CD4-positive, alpha-beta T cell (primary cell): ENCODE measurements around the gene AUTS2. TPM values are rescaled to one million over a fixed set of nuclear protein-coding genes. Genes with fewer than 3 reads are reported as not detected.

Experiments
- ATAC-seq: fragments of 200-7000 bp; cut with Tn5 transposase; one replicate; pipeline ENCODE4 v1.10.0; 2022; ENCODE audit warnings: mild to moderate bottlenecking; ENCODE audit not compliant: poor library complexity
- CTCF ChIA-PET: fragments of 350-600 bp; sonication (Branson Sonifier 250); formaldehyde crosslinking; loops from one replicate; lab custom pipeline; 2021; ENCODE audit warnings: antibody characterized with exemption, inconsistent platforms; lab: Charles Lee
- POLR2A ChIA-PET: fragments of 350-600 bp; sonication (Branson Sonifier 250); formaldehyde crosslinking; loops from one replicate; lab custom pipeline; 2021; ENCODE audit warnings: antibody characterized with exemption, inconsistent platforms; lab: Charles Lee
- DNase-seq, 14 experiments: peaks; one replicate each; pipeline ENCODE4 v3.0.0-alpha.2; 2013 to 2020; ENCODE audit warnings: mixed read lengths in 2 of 14
- H3K27ac ChIP-seq, 2 donors: one replicate each; pipeline versions ENCODE4 v1.5.1 to v1.7.0; 2013; ENCODE audit warnings: low read length in 2 of 2, low read depth in 1 of 2, mild to moderate bottlenecking in 1 of 2
- H3K27me3 ChIP-seq, 2 experiments: 1 replicate in 1 of 2; 2 replicates in 1 of 2; pipeline versions ENCODE4 v1.6.1 to v1.7.0; 2013; ENCODE audit warnings: low read length in 2 of 2, control low read depth in 1 of 2, mild to moderate bottlenecking in 1 of 2, moderate library complexity in 1 of 2; ENCODE audit not compliant: insufficient read depth in 2 of 2, control insufficient read depth in 1 of 2
- H3K36me3 ChIP-seq: one replicate; pipeline ENCODE4 v1.6.1; 2013; ENCODE audit warnings: low read length, control low read depth; ENCODE audit not compliant: insufficient read depth
- H3K4me1 ChIP-seq: one replicate; pipeline ENCODE4 v1.6.1; 2013; ENCODE audit warnings: low read length, control low read depth; ENCODE audit not compliant: insufficient read depth
- H3K4me3 ChIP-seq: one replicate; pipeline ENCODE4 v1.5.1; 2013; ENCODE audit warnings: mild to moderate bottlenecking, low read length, moderate library complexity
- H3K9me3 ChIP-seq, 2 experiments: 1 replicate in 1 of 2; 2 replicates in 1 of 2; pipeline versions ENCODE4 v1.6.1 to v1.7.0; 2013; ENCODE audit warnings: low read length in 2 of 2, mild to moderate bottlenecking in 2 of 2, control low read depth in 1 of 2, moderate library complexity in 1 of 2; ENCODE audit not compliant: control insufficient read depth in 1 of 2, insufficient read depth in 1 of 2
- H3K27ac Mint-ChIP-seq: one replicate; pipeline ENCODE4 v1.8.0; 2020; ENCODE audit warnings: mixed read lengths
- H3K27me3 Mint-ChIP-seq: one replicate; pipeline ENCODE4 v1.8.0; 2021; ENCODE audit warnings: mixed read lengths
- H3K36me3 Mint-ChIP-seq: one replicate; pipeline ENCODE4 v1.8.0; 2021; ENCODE audit warnings: low read depth, mixed read lengths
- H3K4me1 Mint-ChIP-seq: one replicate; pipeline ENCODE4 v1.8.0; 2021; ENCODE audit warnings: low read depth, mixed read lengths
- H3K4me3 Mint-ChIP-seq: one replicate; pipeline ENCODE4 v1.8.0; 2020; ENCODE audit warnings: mild to moderate bottlenecking, mixed read lengths
- H3K9me3 Mint-ChIP-seq: one replicate; pipeline ENCODE4 v1.8.0; 2020; ENCODE audit warnings: mixed read lengths
- CTCF ChIP-seq: fragments of 200-600 bp; IDR thresholded peaks from one replicate; pipeline ENCODE4 v1.8.0; 2022; ENCODE audit warnings: antibody characterized with exemption, mild to moderate bottlenecking
- intact Hi-C, 2 experiments: fragments of 100-400 bp; cut with DNase I in 1 of 2; cut with micrococcal nuclease in 1 of 2; formaldehyde crosslinking; loops; one replicate each; pipeline versions ENCODE4 v1.15.1 to v1.9.0; 2023 to 2025; cut with DNase I, micrococcal nuclease
- total RNA-seq, 174 experiments: library from RNA in 2 of 174; stranded (reverse) in 2 of 174; gene quantifications; one replicate each; pipeline ENCODE4 v1.2.3 and lab custom pipeline; 2021 to 2026

The AUTS2 gene
- total RNA-seq, 2 experiments from 2014 or later, result 43.6 to 47.6 TPM

- Mint-ChIP-seq H3K4me1 (no peaks in the 10 kb centered on the region), H3K27me3 (no peaks in the 10 kb centered on the region), H3K9me3 (no peaks in the 10 kb centered on the region), H3K36me3 (no peaks in the 10 kb centered on the region), H3K27ac (no peak overlapping the region), H3K4me3 (no peak overlapping the region)
- ChIA-PET POLR2A (no interaction called here), CTCF (no interaction called here)
- no peaks in the 10 kb centered on the region for H3K36me3 ChIP-seq
- no peak for TF ChIP-seq CTCF
- no peaks in the 10 kb centered on the region for H3K9me3 ChIP-seq
- H3K27ac ChIP-seq, result no peak overlapping the region
- no peaks in the 10 kb centered on the region for H3K27me3 ChIP-seq
- intact Hi-C loops, result no loop called here
- ATAC-seq (no peak), DNase-seq (no peak)
- H3K4me1 ChIP-seq, result no peaks in the 10 kb centered on the region
- H3K4me3 ChIP-seq, result no peak overlapping the region
Measured at GRCh38 chr7:69742237-69742636, 144.0 kb downstream of the AUTS2 start.

- H3K27me3 Mint-ChIP-seq, result no peaks in the 10 kb centered on the region
Measured at GRCh38 chr7:69743436-69743835, 145.2 kb downstream of the AUTS2 start.

GRCh38 chr7:69744026-69744425 is 145.8 kb downstream of the AUTS2 start:
- no peak for TF ChIP-seq CTCF
- Mint-ChIP-seq H3K36me3 (no peaks in the 10 kb centered on the region), H3K4me3 (no peak overlapping the region), H3K4me1 (no peaks in the 10 kb centered on the region), H3K9me3 (no peaks in the 10 kb centered on the region), H3K27ac (no peak overlapping the region), H3K27me3 (no peaks in the 10 kb centered on the region)
- DNase-seq (no peak), ATAC-seq (no peak)
- Histone ChIP-seq H3K9me3 (no peaks in the 10 kb centered on the region), H3K4me1 (no peaks in the 10 kb centered on the region), H3K27ac (no peak overlapping the region), H3K4me3 (no peak overlapping the region), H3K36me3 (no peaks in the 10 kb centered on the region), H3K27me3 (no peaks in the 10 kb centered on the region)
- ChIA-PET CTCF (no interaction called here), POLR2A (no interaction called here)
- intact Hi-C loops, result no loop called here

More at GRCh38 chr7:69743436-69743835, 145.2 kb downstream of the AUTS2 start:
- no peaks in the 10 kb centered on the region for H3K36me3 ChIP-seq
- H3K27ac ChIP-seq, result no peak overlapping the region
- ChIA-PET POLR2A (no interaction called here), CTCF (no interaction called here)
- H3K4me1 ChIP-seq, result no peaks in the 10 kb centered on the region
- TF ChIP-seq CTCF, result no peak
- no peaks in the 10 kb centered on the region for H3K4me1 Mint-ChIP-seq
- H3K4me3 ChIP-seq, result no peak overlapping the region
- H3K9me3 Mint-ChIP-seq, result no peaks in the 10 kb centered on the region
- H3K9me3 ChIP-seq, result no peaks in the 10 kb centered on the region
- H3K4me3 Mint-ChIP-seq, result no peak overlapping the region
- H3K27me3 ChIP-seq, result no peaks in the 10 kb centered on the region
- ATAC-seq (no peak), DNase-seq (no peak)
- no peak overlapping the region for H3K27ac Mint-ChIP-seq
- intact Hi-C loops, result no loop called here
- no peaks in the 10 kb centered on the region for H3K36me3 Mint-ChIP-seq
